ENCODE measurements around the gene NME7. TPM values are rescaled to one million over a fixed set of nuclear protein-coding genes. Genes with fewer than 3 reads are reported as not detected.

The NME7 gene
- total RNA-seq, 1 experiment from 2014 or later, result 13.2 TPM

GRCh38 chr1:169260478-169261151, 107.0 kb downstream of the NME7 start:
- Histone ChIP-seq H2AK5ac (ENCODE audit: insufficient read length, low read length) (no peak overlapping the region), H2BK20ac (ENCODE audit: low read depth, low read length, poor library complexity, severe bottlenecking) (no peak overlapping the region), H2BK5ac (ENCODE audit: insufficient read length, low read length) (no peak overlapping the region), H3K4ac (ENCODE audit: low read depth, low read length) (no peak overlapping the region), H3K18ac (ENCODE audit: insufficient read length, low read depth, low read length) (no peak overlapping the region), H3K23me2 (ENCODE audit: insufficient read length, low read depth, low read length, poor library complexity, severe bottlenecking) (no peaks in the 10 kb centered on the region), H4K20me1 (ENCODE audit: control insufficient read depth, insufficient read depth, insufficient read length) (no peaks in the 10 kb centered on the region), H3K27me3 (ENCODE audit: insufficient read depth, low read length) (no peaks in the 10 kb centered on the region), H4K8ac (replicated peaks; ENCODE audit: insufficient read length, low read depth, low read length) (no peak overlapping the region), H3K9me3 (ENCODE audit: control insufficient read depth, low read depth, low read length) (no peaks in the 10 kb centered on the region), H2BK120ac (ENCODE audit: low read depth, low read length, poor library complexity, severe bottlenecking) (no peak overlapping the region), H3K23ac (ENCODE audit: insufficient read length, low read depth, low read length) (no peak overlapping the region), H3K79me1 (ENCODE audit: insufficient read depth, low read depth, low read length, poor library complexity, severe bottlenecking) (no peaks in the 10 kb centered on the region), H2BK12ac (ENCODE audit: insufficient read length, low read depth, low read length) (no peak overlapping the region), H3T11ph (ENCODE audit: low read length) (no peak overlapping the region), H3K4me1 (ENCODE audit: insufficient read depth, low read length) (no peaks in the 10 kb centered on the region), H3K27ac (ENCODE audit: insufficient read length, low read depth, low read length) (no peak overlapping the region), H3K56ac (ENCODE audit: insufficient read length, low read depth, low read length) (no peak overlapping the region), H2AFZ (ENCODE audit: low read length) (no peak overlapping the region), H4K91ac (ENCODE audit: insufficient read length, low read depth, low read length) (no peak overlapping the region), H4K5ac (ENCODE audit: insufficient read length, low read depth, low read length) (no peak overlapping the region), H2BK15ac (ENCODE audit: low read depth, low read length) (no peak overlapping the region), H3K4me2 (ENCODE audit: insufficient read depth, insufficient read length, low read length) (no peak overlapping the region), H3K14ac (ENCODE audit: insufficient read depth, low read length) (no peak overlapping the region), H3K79me2 (ENCODE audit: insufficient read depth, low read length) (no peaks in the 10 kb centered on the region), H3K9ac (ENCODE audit: extremely low read depth, insufficient read length, low read length) (no peak overlapping the region)
- no CpG with 5 or more reads among the region's 2 CpGs for WGBS (ENCODE audit: extremely low coverage, insufficient read length, low lambda C conversion rate)
- Mint-ChIP-seq H3K27ac (no peak overlapping the region), H3K9me3 (peaks cover 19 to 21% of the 10 kb centered on the region in 2 experiments), H3K4me3 (no peak overlapping the region), H3K27me3 (ENCODE audit: low read depth) (no peaks in the 10 kb centered on the region), H3K4me1 (0 out of 4 replicates have a peak, but pooled peaks cover 0 to 3% of the 10 kb centered on the region in 2 experiments), H3K36me3 (ENCODE audit: insufficient read depth in 1 of 3, low read depth in 3 of 3) (peaks cover 12 to 30% (median 13%) of the 10 kb centered on the region in 3 experiments)
- no peak for DNase-seq
- TF ChIP-seq CTCF (conservative IDR thresholded peaks at IDR 0.05), result no peak

All from H9 (cell line).